ENCODE results near the gene NDUFAF8.

Gene NDUFAF8

DNA sequence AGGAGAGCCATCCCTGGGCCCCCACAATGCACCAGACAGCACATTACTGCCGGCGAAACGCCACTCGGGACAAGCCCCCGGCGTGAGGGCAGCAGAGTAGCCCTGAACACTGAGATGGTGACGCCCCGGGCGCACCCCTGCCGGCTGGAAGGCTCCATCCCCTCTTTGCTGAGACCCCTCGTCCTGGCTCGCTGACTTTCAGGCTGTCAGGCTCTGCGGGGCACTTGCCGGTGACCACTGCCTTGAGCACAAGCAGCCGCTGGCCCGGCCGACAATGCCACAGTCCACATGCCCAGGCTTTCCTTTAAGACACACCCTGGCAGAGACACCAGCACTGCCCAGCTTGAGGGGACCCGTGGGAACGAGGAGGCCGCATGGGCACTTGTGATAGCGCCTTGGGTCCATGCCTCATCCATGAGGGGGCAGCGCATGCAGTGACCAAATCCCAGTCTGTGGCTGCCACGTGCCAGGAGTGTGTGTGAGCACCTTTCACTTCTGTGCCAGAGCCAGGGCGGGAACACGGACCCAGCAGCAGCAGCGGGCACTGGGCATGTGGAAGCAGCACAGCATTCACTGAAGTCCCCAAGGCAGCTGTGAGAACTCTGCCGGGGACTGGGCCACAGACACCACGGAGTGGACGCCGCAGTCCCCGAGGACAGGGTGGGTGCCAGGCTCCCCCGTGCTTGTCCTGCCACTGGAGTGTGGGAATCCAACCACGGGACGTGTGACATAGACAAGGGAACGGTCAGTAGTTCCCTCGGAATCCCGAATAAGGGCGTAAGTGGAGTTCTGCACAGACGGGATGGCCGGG, 24.5 kb downstream of the NDUFAF8 start:
- H3K27ac ChIP-seq: no peak overlapping the region
- TF ChIP-seq CTCF (IDR thresholded peaks at IDR 0.05) (no peak), ZFX (IDR thresholded peaks at IDR 0.05; ENCODE audit: borderline replicate concordance) (no peak)

DNA sequence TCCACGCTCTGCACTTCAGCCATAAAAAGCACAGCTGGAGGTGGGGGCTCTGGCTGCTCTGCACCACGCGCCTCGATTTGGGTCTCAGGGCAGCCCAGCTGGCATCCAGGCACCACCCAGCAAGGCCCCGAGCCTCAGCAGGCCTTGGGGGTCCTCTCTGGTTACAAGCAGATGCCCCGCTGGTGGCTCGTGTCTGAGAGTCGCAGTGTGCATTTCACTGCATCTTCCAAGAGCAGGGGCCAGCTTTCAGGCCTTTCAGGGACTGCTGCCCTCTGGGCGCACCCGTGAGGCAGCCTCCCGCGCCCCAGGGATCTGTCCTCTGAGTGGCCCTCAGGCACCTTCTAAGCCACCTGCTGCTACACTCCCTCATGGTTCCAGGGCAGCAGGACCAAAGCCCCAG, 25.5 kb downstream of the NDUFAF8 start:
- TF ChIP-seq ZFX (IDR thresholded peaks at IDR 0.05; ENCODE audit: borderline replicate concordance): no peak
- TF ChIP-seq CTCF (IDR thresholded peaks at IDR 0.05): no peak

DNA sequence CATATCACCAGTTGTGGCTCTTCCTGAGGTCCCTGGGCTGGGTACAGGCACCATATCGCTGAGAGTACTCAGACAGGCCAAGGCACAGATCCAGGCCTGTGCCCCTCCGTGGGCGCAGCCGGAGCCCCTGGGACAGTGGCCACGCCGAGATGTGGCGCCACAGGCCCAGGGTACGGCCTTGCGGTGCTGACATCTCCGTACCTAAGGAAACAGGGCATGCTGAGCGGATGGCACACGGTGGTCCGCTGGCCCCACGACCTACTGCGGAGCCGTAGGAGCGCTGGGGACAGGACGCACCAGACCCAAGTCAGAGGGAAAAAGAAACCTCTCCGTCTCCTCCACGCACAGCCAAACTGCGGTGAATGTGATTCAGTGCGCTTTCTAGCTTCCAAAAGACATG, 26.5 kb downstream of the NDUFAF8 start:
- TF ChIP-seq CTCF (IDR thresholded peaks at IDR 0.05) (no peak), ZFX (IDR thresholded peaks at IDR 0.05; ENCODE audit: borderline replicate concordance) (no peak)
- H3K27ac ChIP-seq: no peak overlapping the region

More for the DNA sequence above, 25.5 kb downstream of the NDUFAF8 start:
- no peak overlapping the region for H3K27ac ChIP-seq

GRCh38 chr17:81267390-81268067, 28.4 kb downstream of the NDUFAF8 start:
- TF ChIP-seq ZFX (IDR thresholded peaks at IDR 0.05; ENCODE audit: borderline replicate concordance): no peak
- no peak for TF ChIP-seq CTCF (IDR thresholded peaks at IDR 0.05)
- no peak overlapping the region; the same call in 1 of the 2 replicates for H3K27ac ChIP-seq

DNA sequence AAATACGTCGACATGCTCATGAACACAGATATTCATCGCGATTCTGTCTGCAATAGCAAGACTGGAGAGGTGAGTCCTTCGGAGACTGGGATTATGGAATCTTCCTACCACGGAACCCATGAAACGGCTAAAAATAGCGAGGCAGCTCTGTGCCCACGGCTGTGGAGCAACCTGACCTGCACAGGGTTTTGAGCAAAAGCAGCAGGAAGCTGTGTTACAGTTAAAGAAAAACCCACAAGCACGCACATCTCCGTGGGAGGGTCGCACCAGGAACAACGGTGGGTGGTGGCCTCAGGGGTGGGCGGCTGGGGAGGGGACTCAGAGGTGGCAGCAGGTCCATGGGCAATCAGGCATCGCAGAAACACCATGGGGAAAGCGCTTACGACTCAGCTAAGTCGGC, 31.2 kb downstream of the NDUFAF8 start:
- TF ChIP-seq ZFX (IDR thresholded peaks at IDR 0.05; ENCODE audit: borderline replicate concordance) (no peak), CTCF (IDR thresholded peaks at IDR 0.05) (no peak)
- no peak overlapping the region for H3K27ac ChIP-seq

DNA sequence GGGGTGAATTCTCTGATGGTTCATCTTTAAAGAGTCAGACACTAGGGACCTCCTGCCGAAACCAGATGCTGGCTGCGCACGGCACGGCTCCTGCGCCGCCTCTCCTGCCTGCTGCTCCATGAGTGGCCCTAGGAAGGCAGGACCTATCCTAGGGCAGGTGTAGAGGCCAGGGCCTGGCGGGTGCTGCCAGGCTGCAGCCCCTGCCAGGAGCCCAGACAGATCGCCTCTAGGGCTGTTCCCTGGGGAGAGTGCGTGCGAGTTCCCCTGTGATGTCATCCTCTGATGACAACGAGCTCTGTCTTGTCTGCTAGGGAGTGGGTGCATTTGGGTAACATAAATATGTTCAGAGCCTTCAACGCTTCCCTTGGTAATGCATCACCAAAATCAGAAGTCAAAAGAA, 32.1 kb downstream of the NDUFAF8 start:
- H3K27ac ChIP-seq: no peak overlapping the region
- TF ChIP-seq ZFX (IDR thresholded peaks at IDR 0.05; ENCODE audit: borderline replicate concordance) (no peak), CTCF (IDR thresholded peaks at IDR 0.05) (no peak)

- no peak for TF ChIP-seq CTCF (IDR thresholded peaks at IDR 0.05)
- no peak for TF ChIP-seq ZFX (IDR thresholded peaks at IDR 0.05; ENCODE audit: borderline replicate concordance)
These were observed 33.5 kb downstream of the NDUFAF8 start for GRCh38 chr17:81272616-81273015.

More at GRCh38 chr17:81272616-81273015, 33.5 kb downstream of the NDUFAF8 start:
- no peak overlapping the region for H3K27ac ChIP-seq
